Gastroesophageal sphincter (tissue), 4 donors: ENCODE results near the gene NEDD4L. TPM values are rescaled to one million over a fixed set of nuclear protein-coding genes. Genes with fewer than 3 reads are reported as not detected.

ENCODE experiments used
- ATAC-seq: fragments of 150-250 bp; one replicate; pipeline ENCODE4 v1.9.1; 2016; ENCODE audit warnings: mild to moderate bottlenecking, moderate library complexity
- H3K27ac ChIP-seq, 4 donors: fragments of 200-600 bp; sonication (generic) in 3 of 4; 1 replicate in 3 of 4; 2 replicates in 1 of 4; pipeline ENCODE4 v1.5.1; 2016 to 2019
- H3K27me3 ChIP-seq: fragments of 200-600 bp; sonication (generic); one replicate; pipeline ENCODE4 v1.5.1; 2019
- H3K36me3 ChIP-seq, 2 donors: fragments of 200-600 bp; sonication (generic); one replicate each; pipeline ENCODE4 v1.5.1; 2019; ENCODE audit warnings: control low read depth in 1 of 2
- H3K4me1 ChIP-seq, 3 donors: fragments of 200-600 bp; sonication (generic); 1 replicate in 2 of 3; 2 replicates in 1 of 3; pipeline ENCODE4 v1.5.1; 2016 to 2019; ENCODE audit warnings: control low read depth in 2 of 3
- H3K4me3 ChIP-seq, 2 donors: fragments of 200-600 bp; sonication (generic); one replicate each; pipeline ENCODE4 v1.5.1; 2019; ENCODE audit warnings: mild to moderate bottlenecking in 1 of 2, moderate library complexity in 1 of 2
- H3K9me3 ChIP-seq, 3 donors: fragments of 200-600 bp; sonication (generic); one replicate each; pipeline ENCODE4 v1.5.1; 2017 to 2019; ENCODE audit warnings: control low read depth in 2 of 3
- CTCF ChIP-seq, 4 experiments: fragments of 200-600 bp in 2 of 4; fragments of 450-650 bp in 2 of 4; sonication (generic) in 1 of 4; IDR thresholded peaks; one replicate each; pipeline ENCODE4 v1.5.1; 2017 to 2019; ENCODE audit warnings: antibody characterized with exemption in 4 of 4, mild to moderate bottlenecking in 2 of 4, moderate library complexity in 2 of 4
- EP300 ChIP-seq: sonication (generic); formaldehyde crosslinking; IDR thresholded peaks from one replicate; pipeline ENCODE4 v1.6.1; 2017; ENCODE audit warnings: antibody characterized with exemption, mild to moderate bottlenecking
- POLR2A ChIP-seq, 2 donors: fragments of 450-650 bp; IDR thresholded peaks; one replicate each; pipeline ENCODE4 v1.6.1; 2017; ENCODE audit warnings: antibody characterized with exemption in 2 of 2, mild to moderate bottlenecking in 2 of 2, moderate library complexity in 1 of 2
- POLR2AphosphoS5 ChIP-seq: sonication (generic); formaldehyde crosslinking; IDR thresholded peaks from one replicate; pipeline ENCODE4 v1.6.1; 2017; ENCODE audit warnings: antibody characterized with exemption
- WGBS, 2 donors: methylation state at CpG; one replicate each; pipeline ENCODE4 v1.1.5; 2018; ENCODE audit warnings: low coverage in 1 of 2; 5-methylcytosine and 5-hydroxymethylcytosine counted together
- total RNA-seq, 4 donors: library from RNA; depleted of rRNA; stranded (reverse); fragments of >200 nt; gene quantifications; one replicate each; pipeline ENCODE4 v1.1.0, GENCODE V29; 2016

Gene NEDD4L
- total RNA-seq, 4 donors from 2014 or later = 37.0 to 50.9 (median 43.0) TPM

- Histone ChIP-seq H3K4me3 (no peak overlapping the region), H3K36me3 (no peaks in the 10 kb centered on the region), H3K27me3 (no peaks in the 10 kb centered on the region), H3K4me1 (peaks cover 0 to 6% (median 0%) of the 10 kb centered on the region in 3 donors), H3K9me3 (no peaks in the 10 kb centered on the region), H3K27ac (no peak overlapping the region)
- no peak for ATAC-seq
- 81% methylated on average over 4 of the region's 4 CpGs for WGBS, 2 donors
- no peak for TF ChIP-seq EP300
These were observed 255.1 kb downstream of the NEDD4L start for GRCh38 chr18:58299135-58299473.

GRCh38 chr18:58299936-58300335, 255.9 kb downstream of the NEDD4L start:
- WGBS, 2 donors = 43% methylated on average over 1 of the region's 1 CpG; no CpG with 5 or more reads in 1 of the 2 donors

GRCh38 chr18:58300867-58301266, 256.8 kb downstream of the NEDD4L start:
- H3K4me3 ChIP-seq = no peak overlapping the region
- no peak for ATAC-seq
- no peaks in the 10 kb centered on the region for H3K27me3 ChIP-seq
- peaks cover 0 to 6% (median 0%) of the 10 kb centered on the region in 3 donors for H3K4me1 ChIP-seq
- H3K36me3 ChIP-seq = no peaks in the 10 kb centered on the region
- peaks cover 0 to 7% (median 0%) of the 10 kb centered on the region in 3 donors for H3K9me3 ChIP-seq
- no peak overlapping the region for H3K27ac ChIP-seq
- 46 to 64% methylated on average over 4 of the region's 4 CpGs for WGBS, 2 donors
- TF ChIP-seq POLR2A (IDR thresholded peaks at IDR 0.05) = no peak
- no peak for TF ChIP-seq EP300
- no peak for TF ChIP-seq CTCF (IDR thresholded peaks at IDR 0.05)
- TF ChIP-seq POLR2AphosphoS5 = no peak

More at GRCh38 chr18:58299936-58300335, 255.9 kb downstream of the NEDD4L start:
- H3K36me3 ChIP-seq = no peaks in the 10 kb centered on the region
- H3K27ac ChIP-seq = no peak overlapping the region
- no peaks in the 10 kb centered on the region for H3K27me3 ChIP-seq
- H3K9me3 ChIP-seq = no peaks in the 10 kb centered on the region
- no peak for TF ChIP-seq EP300
- TF ChIP-seq CTCF (IDR thresholded peaks at IDR 0.05) = no peak
- TF ChIP-seq POLR2A (IDR thresholded peaks at IDR 0.05) = no peak
- TF ChIP-seq POLR2AphosphoS5 = no peak
- H3K4me3 ChIP-seq = no peak overlapping the region
- H3K4me1 ChIP-seq = peaks cover 0 to 6% (median 0%) of the 10 kb centered on the region in 3 donors
- no peak for ATAC-seq

- Histone ChIP-seq H3K4me1 (peaks cover 0 to 6% (median 0%) of the 10 kb centered on the region in 3 donors), H3K27ac (no peak overlapping the region), H3K9me3 (peaks cover 0 to 13% (median 0%) of the 10 kb centered on the region in 3 donors), H3K27me3 (no peaks in the 10 kb centered on the region), H3K4me3 (no peak overlapping the region), H3K36me3 (no peaks in the 10 kb centered on the region)
- WGBS, 2 donors = 80 to 100% methylated on average over 1 of the region's 5 CpGs
- no peak for TF ChIP-seq CTCF (IDR thresholded peaks at IDR 0.05)
- no peak for TF ChIP-seq POLR2A (IDR thresholded peaks at IDR 0.05)
- TF ChIP-seq POLR2AphosphoS5 = no peak
- TF ChIP-seq EP300 = no peak
- no peak for ATAC-seq
These were observed 258.8 kb downstream of the NEDD4L start for GRCh38 chr18:58302811-58303210.

- TF ChIP-seq POLR2AphosphoS5 (no peak), EP300 (no peak), POLR2A (IDR thresholded peaks at IDR 0.05) (no peak), CTCF (IDR thresholded peaks at IDR 0.05) (no peak)
- Histone ChIP-seq H3K4me3 (no peak overlapping the region), H3K9me3 (peaks cover 0 to 13% (median 0%) of the 10 kb centered on the region in 3 donors), H3K4me1 (peaks cover 0 to 6% (median 0%) of the 10 kb centered on the region in 3 donors), H3K27ac (no peak overlapping the region), H3K36me3 (no peaks in the 10 kb centered on the region), H3K27me3 (no peaks in the 10 kb centered on the region)
- WGBS, 2 donors = 55 to 58% methylated on average over 2 to 3 of the region's 3 CpGs
- ATAC-seq = no peak
These were observed 259.3 kb downstream of the NEDD4L start for GRCh38 chr18:58303363-58303762.
